ENCODE results near the gene ASB6.
A peak's percentile ranks its signal among the peaks of the same experiment; 100 is the strongest.
"Not testable (repeated sequence)": the region's sequence is repeated elsewhere in the genome, so short reads cannot be mapped to it uniquely, and the experiment has no call there.

ASB6 gene

DNA sequence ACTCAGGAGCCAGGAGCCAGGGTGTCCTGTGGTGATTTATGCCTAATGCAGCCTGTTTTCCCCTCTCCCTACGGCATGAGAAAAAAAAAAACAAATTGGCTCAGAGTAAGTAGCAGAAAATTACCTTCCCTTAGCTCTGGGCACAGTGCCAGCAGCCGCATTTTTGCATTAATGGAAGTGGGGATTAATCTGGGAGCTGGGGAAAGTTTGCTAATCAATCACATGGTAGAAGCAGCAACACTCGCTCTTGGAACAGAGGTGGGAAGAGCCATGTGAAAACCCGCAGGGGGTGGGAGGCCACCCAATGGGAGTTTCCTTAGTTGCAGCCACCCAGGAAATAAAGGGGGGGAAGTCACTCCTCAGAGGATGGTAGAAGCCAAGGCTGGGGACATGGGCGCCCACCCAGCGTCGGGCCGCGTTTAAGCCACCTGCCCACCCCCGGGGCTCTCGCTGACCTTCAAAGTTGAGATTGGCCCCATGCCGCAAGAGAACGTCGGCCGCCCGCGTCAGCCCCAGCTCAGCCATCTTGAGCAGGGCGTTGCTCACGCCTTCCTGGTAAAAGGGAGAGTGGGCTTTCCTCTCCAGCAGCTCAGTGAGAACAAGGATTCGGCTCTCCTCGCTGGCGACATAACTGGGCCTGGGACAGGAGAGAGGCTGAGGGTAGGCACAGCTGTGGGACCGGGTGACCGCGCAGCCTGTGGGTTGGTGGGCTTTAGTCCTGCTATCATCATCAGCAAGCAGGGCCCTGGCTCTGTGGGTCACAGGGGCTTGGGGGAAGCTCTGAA is 1.7 kb downstream of the ASB6 start:
- peak overlapping the region; percentile 85 for H3K4me3 ChIP-seq (ENCODE audit: low read length)
- DNase-seq (ENCODE audit: low read depth), result no peak
- no peak for TF ChIP-seq CTCF (IDR thresholded peaks at IDR 0.05; ENCODE audit: insufficient read depth, low read depth, low read length, missing control alignments)

GRCh38 chr9:129639756-129640085 is 2.2 kb downstream of the ASB6 start:
- DNase-seq (ENCODE audit: low read depth), result no peak
- no peak for TF ChIP-seq CTCF (IDR thresholded peaks at IDR 0.05; ENCODE audit: insufficient read depth, low read depth, low read length, missing control alignments)
- H3K4me3 ChIP-seq (ENCODE audit: low read length), result no peak overlapping the region

DNA sequence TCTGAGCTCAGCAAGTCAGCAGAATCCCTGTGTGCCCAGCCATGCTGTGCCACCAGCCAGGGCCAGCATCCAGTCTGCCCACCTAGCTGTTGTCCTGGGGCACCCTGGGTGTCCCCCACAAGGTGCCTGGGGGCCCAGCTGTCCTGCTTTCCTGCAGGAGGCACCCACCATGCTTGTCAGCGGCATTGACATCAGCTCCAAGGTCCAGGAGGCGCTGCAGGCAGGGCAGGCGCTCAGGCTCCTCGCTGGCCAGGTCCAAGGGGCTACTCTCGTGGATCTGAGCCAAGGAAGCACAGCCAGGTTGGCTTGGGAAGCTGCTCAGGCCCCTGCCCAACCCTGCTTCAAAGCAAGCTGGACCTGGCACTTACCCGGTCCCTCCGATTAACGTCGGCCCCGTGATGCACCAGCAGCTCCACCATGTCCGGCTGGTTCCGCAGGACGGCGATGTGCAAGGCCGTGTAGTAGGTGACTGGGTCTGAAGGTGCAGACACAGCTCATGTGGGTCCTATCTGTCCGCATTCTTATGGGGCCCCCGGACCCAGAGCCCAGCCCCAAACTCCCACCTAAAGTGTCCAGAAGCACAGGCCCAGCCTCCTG is 2.8 kb downstream of the ASB6 start:
- no peak overlapping the region for H3K4me3 ChIP-seq (ENCODE audit: low read length)
- DNase-seq (ENCODE audit: low read depth), result no peak
- TF ChIP-seq CTCF (IDR thresholded peaks at IDR 0.05; ENCODE audit: insufficient read depth, low read depth, low read length, missing control alignments), result no peak

DNA sequence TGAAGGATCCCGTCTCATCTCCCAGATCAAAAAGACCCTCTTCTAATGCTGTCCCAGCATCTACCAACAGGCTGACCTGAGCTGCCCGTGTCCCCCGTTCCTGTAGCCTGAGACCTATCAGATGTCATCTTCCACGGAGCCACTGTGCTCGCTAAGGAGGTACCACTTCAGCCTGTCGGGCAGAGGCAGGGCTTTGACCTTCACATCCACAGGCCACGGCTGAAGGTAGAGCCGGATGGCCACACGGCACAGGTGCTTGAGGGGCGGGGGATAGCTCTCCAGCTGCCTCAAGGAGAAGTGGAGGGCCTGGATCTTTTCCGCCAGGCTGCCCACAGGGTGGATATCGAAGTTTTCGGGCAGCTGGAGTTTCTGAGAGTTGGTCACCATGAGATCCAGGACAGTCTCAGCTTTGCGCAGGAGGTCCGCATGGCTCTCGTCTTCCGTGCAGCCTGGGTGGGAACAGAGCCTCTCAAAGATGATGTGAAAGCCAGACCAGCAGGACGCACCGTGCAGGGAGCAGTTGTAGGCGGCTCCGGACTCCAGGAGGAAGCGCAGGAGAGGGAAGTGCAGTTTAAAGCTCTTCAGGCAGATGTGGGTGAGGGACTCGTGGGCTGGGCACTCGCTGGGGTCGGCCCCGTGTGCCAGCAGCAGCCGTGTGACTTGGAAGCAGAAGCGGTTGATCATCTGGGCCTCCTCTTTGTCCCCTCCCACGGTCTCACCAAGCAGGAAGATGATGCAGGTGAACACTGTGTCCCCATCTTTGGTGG is 4.1 kb downstream of the ASB6 start:
- no peak for DNase-seq (ENCODE audit: low read depth)
- no peak overlapping the region for H3K4me3 ChIP-seq (ENCODE audit: low read length)
- TF ChIP-seq CTCF (IDR thresholded peaks at IDR 0.05; ENCODE audit: insufficient read depth, low read depth, low read length, missing control alignments), result no peak

GRCh38 chr9:129637102-129637501 is 4.8 kb downstream of the ASB6 start:
- no peak overlapping the region for H3K4me3 ChIP-seq (ENCODE audit: low read length)
- TF ChIP-seq CTCF (IDR thresholded peaks at IDR 0.05; ENCODE audit: insufficient read depth, low read depth, low read length, missing control alignments), result no peak
- no peak for DNase-seq (ENCODE audit: low read depth)

DNA sequence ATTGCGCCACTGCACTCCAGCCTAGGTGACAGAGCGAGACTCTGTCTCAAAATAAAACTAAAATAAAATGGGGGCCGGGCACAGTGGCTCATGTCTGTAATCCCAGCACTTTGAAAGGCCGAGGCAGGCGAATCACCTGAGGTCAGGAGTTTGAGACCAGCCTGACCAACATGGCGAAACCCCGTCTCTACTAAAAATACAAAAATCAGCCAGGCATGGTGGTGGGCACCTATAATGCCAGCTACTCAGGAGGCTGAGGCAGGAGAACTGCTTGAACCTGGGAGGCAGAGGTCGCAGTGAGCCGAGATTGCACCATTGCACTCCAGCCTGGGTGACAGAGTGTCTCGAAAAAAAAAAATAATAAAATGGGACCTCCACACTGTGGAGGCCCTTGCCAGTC is 5.6 kb downstream of the ASB6 start:
- not testable (repeated sequence) for DNase-seq (ENCODE audit: low read depth); H3K4me3 ChIP-seq (ENCODE audit: low read length)

Measured in epithelial cell of esophagus (primary cell).